NCI-H1105 treated with DMSO at 0.1 percent for 48 hours (cell line): ENCODE data around the gene ZNF732.
"Not testable (repeated sequence)": the region's sequence is repeated elsewhere in the genome, so short reads cannot be mapped to it uniquely, and the experiment has no call there.

Experiments used
- DNase-seq: peaks from one replicate; lab custom pipeline; 2025; lab: John Stamatoyannopoulos, UW

The ZNF732 gene

DNA sequence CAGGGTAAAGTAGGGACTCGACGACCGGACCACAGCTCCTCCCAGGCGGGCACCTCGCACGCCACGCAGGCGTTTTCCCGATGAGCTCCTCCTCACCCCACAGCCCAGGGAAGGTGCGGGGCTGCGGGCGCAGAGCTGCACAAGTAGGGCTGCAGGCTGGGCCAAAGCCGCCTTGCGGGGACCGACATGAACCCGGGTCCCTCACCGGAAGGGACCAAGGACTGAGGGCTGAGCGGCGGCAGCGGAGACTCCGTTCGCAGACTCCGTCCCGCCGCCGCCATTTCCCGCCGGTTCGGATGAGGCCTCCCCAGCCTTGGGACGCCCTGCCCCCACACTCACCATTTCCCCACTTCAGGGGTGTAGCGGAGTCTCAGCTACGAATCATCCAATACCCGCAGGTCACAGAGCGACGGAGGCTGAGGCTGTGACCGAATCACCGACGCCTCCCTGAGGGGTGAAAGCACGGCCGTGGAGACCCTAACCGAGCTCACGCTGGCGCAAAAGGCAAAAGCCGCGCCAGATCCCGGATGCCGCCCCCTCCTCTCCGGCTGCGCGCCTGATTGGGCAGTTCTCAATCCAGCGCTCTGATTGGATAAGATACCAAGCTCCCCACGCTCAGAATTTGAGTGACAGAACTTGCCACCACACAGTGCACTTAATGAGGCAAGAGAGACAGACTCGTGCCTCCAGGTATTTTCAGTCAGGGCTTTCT is at the start of gene ZNF732:
Gene ZNF732 (minus strand): TSS at position 506 of the 712 bp plus-strand sequence. CDS start 164 bp downstream, at position 342.
- DNase-seq, result no peak

DNA sequence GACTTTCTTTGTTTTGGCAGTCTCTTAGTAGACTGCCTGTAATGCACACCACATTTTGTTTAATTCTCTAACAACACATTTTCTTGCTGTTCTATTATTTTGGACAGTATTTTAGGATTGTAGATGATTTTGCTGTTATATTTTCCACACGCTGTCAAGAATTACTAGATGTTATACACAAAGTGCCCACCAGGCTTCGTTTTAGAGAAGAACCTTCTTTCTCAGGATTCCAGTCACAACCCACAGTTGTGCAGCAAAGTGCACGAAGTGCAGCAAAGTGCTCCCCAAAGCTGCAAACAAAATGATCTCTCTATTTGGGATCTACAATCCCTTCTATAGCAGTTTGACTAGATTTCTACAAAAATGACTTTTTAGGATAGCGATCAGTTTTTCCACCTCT is 34.7 kb upstream of the ZNF732 start:
- DNase-seq, result no peak

DNA sequence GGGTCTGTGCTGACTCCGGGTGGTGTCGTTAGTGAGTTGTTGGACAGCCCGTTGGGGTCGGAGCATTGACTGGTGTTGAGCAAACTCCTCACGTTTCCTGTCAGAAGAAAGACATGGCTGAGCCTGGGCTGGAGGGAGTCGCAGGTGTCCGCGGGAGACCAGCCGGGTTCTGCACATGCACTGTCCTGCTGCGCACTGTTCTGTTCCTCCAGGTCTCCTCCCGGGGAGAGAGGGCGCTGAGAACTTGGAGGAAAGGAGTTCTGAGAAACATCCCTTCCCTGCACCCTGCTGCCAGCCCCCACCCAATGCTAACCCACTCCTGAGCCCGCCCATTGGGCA is 33.5 kb upstream of the ZNF732 start:
- no peak for DNase-seq

DNA sequence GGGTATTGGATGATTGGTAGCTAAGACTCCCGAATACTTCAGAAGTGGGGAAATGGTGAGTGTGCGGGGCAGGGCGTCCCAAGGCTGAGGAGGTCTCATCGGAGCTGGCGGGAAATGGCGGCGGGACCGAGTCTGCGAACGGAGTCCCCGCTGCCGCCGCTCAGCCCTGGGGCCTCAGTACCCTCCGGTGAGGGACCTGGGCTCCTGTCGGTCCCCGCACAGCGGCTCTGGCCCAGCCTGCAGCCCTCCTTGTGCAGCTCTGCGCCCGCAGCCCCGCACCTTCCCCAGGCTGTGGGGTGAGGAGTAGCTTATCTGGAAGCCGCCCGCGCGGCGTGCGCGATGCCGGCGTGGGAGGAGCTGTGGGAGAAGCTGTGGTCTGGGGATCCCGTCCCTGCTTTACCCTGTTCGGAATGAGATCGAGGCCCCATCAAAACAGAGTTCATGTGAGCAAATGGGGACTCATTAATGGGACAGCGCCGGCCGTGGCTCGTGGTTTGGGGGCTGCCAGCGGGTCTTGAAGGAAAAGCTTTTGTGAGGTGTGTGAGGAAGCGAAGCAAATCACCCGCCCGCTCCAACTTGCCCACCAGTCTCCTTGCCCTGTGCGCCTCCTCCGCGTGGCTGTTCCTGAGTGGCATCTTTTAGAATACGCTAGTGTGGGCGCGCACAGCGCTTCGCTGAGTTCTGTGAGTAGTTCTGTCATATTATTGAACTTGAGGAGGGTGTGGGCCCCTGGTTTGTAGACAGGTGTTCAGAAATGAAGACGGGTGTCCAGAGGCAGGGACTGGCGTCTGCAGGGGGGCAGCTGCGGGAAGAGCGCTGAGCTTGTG is 32.9 kb upstream of the ZNF732 start:
- no peak for DNase-seq

DNA sequence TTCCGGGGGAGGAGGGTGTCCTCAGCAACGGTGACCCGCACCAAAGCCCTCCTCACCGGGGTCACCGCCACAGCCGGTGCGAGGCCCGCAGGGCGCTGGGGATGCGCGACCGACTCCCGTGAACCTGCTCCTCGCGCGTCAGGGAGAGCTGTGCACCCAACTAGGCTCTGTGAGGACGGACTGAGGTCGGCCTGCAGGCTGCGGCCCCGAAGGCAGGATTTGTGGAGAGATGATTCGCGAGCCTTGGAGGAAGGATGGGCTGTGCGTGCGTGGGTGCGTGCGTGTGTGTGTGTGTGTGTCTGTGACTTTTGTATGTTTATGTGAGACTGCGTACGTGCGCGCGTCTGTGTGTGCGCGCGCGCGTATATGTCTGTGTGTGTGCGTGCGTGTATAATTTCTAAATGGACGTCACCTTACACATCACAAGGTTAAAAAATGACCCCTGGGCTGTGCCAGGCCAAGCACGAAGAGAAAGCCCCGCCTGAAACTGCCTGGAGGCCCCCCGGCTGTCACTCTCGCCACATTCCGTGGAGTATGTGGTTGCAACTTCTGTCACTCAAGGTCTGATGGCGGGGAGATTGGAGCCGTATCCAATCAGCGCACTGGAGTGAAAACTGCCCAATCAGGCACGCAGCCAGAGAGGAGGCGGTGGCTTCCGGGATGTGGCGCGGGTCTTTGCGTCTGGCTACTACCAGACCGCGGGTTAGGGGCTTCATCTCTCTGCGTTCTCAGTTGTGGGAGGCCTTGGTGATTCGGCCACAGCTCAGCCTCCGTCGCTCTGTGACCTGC is 32.1 kb upstream of the ZNF732 start, which contains the start of gene ZNF141:
Gene ZNF141 (plus strand): TSS at position 672 of the 789 bp plus-strand sequence. CDS start 170 bp downstream, outside the sequence.
- peak; percentile 93 for DNase-seq

DNA sequence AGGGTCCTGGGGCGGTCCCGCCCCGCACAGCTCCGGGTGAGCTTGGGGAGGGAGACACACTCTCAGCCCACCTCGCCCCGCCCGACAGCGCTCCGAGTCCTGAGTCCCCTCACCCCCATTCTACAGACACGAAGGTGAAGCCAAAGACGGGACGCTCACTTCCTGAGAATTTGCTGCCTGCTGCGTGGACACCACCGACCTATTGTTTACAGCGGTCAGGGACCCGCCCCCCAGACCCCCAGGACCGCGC is 31.5 kb upstream of the ZNF732 start:
- DNase-seq, result no peak

DNA sequence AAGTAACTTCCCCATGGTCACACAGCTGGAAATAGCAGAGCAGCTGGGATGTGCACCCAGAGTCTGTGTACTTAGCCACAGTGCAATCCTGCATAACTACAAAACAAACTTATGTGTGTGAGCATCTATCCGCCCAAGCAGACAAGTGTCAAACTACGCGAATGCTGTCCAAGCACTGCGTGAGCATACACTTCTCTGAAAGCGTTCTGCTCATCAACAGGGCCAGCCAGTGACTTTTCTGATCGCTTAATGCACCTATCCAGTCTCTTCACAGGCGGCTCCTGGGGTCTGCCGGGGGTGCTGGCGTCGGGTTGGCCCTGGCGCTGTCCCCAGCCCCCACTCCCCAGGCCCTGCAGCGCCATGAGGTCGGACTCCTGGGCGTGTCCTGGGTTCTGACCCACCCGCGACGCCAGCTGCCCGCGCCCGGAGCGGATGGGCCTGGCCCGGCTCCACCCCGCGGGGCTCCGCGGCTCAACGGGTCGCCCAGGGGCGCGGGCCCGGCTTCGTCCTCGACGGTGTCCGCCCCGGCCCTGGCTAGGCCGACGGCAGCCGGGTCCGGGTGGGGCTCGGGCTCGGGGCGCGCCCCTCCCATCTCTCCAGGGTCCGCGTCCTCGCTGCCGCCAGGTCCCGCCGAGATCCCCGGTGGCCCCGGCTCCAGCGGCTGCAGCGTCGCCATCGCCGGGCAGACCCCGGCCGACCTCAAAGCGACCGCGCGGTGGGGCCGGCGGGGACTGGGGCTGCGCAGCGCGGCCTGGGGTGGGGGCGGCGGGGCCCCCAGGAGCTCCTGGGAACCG is 31.0 kb upstream of the ZNF732 start:
- DNase-seq, result no peak

DNA sequence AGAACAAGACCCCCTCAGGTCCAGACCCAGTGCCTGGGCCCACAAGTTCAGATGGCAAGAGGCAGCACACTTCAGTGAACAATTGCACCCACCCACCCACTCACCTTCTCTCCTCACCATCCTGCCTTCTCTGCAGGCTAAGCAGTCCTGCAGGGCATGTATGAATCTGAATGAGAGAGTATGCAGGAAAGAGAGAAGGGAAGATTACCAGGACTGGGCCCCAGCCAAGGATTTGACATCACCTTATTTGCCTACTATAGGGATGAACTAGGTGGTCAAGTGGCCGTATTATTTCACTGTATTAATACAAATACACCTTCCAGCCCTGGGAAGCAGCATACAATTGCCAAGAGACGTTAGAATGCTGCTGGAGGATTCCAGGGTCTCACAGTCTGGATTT is 30.2 kb upstream of the ZNF732 start:
- DNase-seq, result no peak

DNA sequence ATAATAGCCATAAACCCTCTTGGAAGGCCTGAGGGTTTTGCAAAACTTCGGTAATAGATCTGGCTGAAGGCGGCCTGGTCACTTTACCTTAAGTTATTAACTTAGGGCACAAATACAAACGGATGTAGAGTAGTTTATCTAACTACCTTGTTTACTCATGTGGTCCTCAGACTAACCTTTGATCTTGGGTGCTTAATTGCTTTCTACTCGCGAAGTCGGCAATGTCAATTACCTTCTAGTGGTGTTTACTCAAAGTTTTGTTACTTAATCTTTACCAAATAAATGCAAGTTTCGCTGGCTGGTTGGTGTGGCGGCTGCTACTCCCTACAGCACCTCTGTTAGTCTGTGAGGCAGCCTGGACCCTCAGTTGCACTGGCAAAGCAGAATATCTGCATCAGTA is 23.5 kb upstream of the ZNF732 start:
- DNase-seq, result no peak

DNA sequence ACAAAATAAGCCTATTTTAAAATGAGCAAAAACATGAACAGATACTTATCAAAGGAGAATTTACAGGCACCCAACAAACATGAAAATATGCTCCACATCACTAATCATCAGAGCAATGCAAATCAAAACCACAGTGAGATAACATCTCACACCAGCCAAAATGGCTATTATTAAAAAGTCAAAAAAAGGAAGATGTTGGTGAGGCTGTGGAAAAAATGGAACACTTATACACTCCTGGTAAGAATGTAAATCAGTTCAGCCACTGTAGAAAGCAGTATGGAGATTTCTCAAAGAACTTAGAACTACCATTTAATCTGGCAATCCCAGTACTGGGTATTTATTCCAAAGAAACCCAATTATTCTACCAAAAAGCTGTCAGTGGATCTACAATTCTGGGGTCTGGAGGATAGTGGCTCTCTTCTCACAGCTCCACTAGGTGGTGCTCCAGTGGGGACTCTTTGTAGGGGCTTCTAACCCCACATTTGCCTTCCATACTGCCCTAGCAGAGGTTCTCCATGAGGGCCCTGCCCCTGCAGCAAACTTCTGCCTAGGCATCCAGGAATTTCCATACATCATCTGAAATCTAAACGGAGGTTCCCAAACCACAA is 9.1 kb upstream of the ZNF732 start:
- DNase-seq, result no peak

DNA sequence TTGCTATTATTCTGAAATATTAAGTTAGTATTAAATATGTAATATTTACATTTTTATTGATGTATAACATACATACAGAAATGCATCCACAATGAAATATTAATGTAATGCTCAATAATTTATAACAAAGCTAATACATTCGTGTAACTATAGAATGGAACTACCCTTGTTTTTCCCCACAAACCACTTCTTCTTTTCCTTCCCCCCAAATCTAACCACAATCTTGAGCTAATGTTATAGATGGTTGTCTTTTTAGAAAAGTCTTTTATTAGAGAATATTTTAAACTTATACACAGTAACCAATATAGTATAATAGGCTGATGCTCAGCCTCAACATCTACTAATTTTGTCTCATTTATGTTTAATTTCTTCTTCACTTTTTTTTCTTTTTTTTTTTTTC is 4.5 kb upstream of the ZNF732 start:
- DNase-seq, result no peak

DNA sequence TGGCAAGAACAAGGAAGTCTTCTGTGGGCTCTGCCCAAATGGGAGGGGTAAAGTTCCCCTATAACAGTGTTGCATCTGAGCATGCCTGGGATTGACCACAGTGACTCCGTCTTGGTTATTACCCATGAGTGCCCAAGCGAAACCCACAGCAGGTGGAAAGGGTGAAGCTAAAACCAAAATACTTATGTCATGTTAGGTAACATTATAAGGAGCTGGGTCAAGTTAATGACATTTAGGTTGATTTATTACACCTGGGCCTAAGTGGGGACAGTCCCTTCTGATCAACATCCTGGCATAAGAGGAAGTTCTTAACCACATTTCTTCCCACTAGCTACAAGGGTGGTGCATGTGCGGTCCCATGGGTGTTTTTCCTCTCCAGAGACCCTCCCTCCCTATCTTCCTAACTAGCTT is 1.3 kb upstream of the ZNF732 start:
- no peak for DNase-seq

DNA sequence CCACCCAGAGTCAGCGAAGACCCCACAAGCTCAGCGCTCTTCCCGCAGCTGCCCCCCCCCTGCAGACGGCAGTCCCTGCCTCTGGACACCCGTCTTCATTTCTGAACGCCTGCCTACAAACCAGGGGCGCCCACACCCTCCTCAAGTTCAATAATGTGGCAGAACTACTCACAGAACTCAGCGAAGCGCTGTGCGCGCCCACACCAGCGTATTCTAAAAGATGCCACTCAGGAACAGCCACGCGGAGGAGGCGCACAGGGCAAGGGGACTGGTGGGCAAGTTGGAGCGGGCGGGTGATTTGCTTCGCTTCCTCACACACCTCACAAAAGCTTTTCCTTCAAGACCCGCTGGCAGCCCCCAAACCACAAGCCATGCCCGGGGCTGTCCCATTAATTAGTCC is 758 bp downstream of the ZNF732 start:
- not testable (repeated sequence) for DNase-seq

DNA sequence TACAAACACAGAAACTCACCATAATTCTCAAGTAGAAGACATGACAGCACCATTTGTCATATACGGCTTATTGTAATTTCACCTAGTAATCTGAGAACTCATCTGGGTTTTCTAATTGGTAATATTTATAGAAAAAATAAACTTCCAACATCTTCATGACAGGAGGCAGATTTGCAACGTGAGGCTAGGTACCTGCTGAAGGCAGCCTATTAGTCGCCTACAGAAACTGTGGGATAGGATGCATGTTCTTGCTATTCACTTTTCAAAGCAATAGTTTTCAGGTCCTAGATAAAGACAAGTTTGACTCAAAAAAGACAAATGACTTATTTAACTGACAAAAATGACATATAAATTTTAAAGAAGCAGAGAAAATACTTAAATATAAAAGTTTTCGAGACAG is 2.9 kb downstream of the ZNF732 start:
- no peak for DNase-seq

DNA sequence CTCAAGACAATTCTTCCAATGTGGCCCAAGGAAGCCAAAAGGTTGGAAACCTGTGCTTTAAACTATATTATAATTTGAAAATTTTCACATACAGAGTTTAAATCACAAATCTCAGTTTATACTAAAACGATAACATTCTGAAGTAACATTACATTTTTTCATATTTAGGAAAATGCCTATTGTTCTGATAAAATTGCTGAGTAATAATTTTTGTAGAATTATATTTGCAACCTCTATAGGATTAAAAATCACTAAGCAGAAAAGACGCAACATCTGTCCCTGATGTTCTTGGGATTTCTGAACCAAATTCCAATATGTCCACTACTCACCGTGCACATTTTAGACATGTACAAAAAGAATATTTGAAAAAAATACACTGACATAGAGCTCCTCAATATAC is 10.5 kb downstream of the ZNF732 start:
- DNase-seq, result no peak

DNA sequence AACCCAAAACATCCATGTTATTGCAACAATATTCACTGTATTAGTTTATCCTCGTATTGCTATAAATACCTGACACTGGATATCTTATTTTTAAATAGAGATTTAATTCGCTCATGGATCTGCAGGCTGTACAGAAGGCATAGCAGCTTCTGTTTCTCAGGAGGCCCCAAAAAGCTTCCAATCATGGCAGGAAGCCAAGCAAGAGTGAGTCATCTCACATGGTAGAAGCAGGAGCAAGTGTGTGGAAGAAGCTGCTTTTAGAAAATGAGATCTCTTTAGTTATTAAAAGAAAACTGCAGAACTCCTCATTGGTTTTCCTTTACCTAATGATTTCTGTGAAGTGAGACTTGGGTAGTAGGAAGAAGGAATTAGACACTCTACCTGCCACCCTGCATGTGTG is 16.4 kb downstream of the ZNF732 start:
- no peak for DNase-seq

DNA sequence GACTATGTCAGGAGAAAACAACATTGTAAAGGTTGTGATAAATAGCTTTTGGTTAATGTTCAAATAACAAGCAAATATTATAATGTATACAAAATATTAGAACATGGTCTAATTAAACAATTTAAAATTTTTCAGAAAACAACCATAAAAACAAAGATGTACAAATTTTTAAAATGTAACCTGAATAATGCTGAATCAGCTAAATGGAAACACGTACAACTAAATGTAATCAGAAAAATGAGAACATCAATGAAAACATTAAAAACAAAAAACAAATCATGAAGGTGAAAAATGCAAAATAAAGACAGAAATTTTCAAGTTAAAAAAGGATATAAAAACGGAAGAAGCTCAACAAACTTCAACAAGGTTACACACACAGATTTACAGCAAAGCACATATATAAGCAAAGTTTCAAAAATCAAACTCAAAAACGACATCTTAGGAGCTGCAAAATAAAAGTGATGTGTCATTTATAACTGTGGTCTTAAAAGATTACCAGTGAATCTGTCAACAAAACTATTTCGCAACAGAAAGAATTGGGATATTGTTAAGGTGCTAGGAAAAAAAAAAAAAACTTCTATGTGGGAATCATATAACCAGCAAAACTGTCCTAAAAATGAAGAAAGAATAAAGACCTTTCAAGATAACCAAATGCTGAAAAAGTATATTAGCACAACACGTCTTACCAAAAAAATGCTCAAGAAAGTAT is 31.8 kb downstream of the ZNF732 start:
- no peak for DNase-seq

DNA sequence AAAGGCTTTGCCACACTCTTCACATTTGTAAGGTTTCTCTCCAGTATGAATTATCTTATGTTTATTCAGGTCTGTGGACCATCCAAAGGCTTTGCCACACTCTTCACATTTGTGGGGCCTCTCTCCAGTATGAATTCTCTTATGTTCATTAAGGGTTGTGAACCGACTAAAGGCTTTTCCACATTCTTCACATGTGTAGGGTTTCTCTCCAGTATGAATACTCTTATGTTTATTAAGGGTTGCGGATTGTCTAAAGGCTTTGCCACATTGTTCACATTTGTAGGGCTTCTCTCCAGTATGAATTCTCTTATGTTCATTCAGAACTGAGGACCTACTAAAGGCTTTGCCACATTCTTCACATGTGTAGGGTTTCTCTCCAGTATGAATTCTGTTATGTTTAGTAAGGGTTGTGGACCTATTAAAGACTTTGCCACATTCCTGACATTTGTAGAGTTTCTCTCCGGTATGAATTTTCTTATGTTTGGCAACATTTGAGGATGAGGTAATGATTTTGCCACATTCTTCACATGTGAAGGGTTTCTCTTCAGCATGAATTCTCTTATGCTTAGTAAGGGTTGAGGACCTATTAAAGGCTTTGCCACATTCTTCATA is 33.7 kb downstream of the ZNF732 start:
- DNase-seq, result no peak

DNA sequence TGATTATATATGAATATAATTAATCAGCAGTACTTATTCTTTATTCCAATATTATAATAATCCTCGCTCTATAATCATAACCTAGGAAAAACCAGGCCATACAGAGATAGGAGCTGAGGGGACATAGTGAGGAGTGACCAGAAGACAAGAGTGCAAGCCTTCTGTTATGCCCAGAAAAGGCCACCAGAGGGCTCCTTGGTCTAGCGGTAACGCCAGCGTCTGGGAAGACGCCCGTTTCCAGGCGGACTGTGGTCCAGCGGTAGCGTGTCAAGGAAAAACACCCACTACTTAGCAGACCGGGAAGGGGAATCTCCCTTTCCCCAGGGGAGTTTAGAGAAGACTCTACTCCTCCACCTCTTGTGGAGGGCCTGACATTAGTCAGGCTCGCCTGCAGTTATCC is 46.0 kb downstream of the ZNF732 start:
- peak; percentile 13 for DNase-seq

DNA sequence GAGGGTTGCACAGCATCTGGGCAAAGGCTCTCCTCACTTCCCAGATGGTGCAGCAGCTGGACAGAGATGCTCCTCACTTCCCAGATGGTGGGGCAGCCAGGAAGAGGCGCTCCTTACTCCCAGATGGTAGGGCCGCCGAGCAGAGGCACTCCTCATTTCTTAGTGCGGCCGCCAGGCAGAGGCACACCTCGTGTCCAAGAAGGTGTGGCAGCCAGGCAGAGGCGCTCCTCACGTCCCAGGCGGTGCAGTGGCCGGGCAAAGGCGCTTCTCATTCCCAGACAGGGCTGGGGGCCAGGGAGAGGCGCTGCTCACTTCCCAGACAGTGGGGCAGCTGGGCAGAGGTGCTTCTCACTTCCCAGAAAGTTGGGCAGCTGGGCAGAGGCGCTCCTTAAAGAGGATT is 48.8 kb downstream of the ZNF732 start:
- no peak for DNase-seq
